Loucy (cell line): ENCODE measurements around the gene RPS6KA4.

Experiments used
- CTCF ChIP-seq: fragments of 200-600 bp; sonication (generic); conservative IDR thresholded peaks from 2 replicates; pipeline ENCODE4 v1.5.1; 2014; ENCODE audit warnings: mild to moderate bottlenecking, antibody characterized with exemption, low read length
- EZH2phosphoT487 ChIP-seq: fragments of 200-600 bp; IDR thresholded peaks from 2 replicates; pipeline ENCODE4 v1.6.1; 2018; ENCODE audit warnings: antibody characterized with exemption, mild to moderate bottlenecking, moderate library complexity, borderline replicate concordance

GRCh38 chr11:64372021-64372420, 13.1 kb downstream of the RPS6KA4 start:
- TF ChIP-seq CTCF (no peak), EZH2phosphoT487 (no peak)
